GM23338 (cell line): Measurements from ENCODE around the gene NPAT. TPM values are rescaled to one million over a fixed set of nuclear protein-coding genes. Genes with fewer than 3 reads are reported as not detected.

Source experiments
- ATAC-seq: fragments of 200-7000 bp; cut with Tn5 transposase; 3 replicates; pipeline ENCODE4 v1.9.1; 2020
- DNase-seq: peaks from one replicate; pipeline ENCODE4 v3.0.0-alpha.2; 2015; ENCODE audit warnings: low spot score
- H2AFZ ChIP-seq: fragments of 200-600 bp; sonication (generic); 2 replicates; pipeline ENCODE4 v1.8.0; 2016; ENCODE audit warnings: antibody characterized with exemption, mild to moderate bottlenecking, moderate library complexity
- H3F3A ChIP-seq: fragments of 200-600 bp; sonication (generic); replicated peaks from 2 replicates; pipeline ENCODE4 v1.8.0; 2017; ENCODE audit warnings: antibody characterized with exemption, mixed run types, low read depth
- H3K27ac ChIP-seq: fragments of 200-600 bp; sonication (generic); 2 replicates; pipeline ENCODE4 v1.6.1; 2016; ENCODE audit warnings: low read depth
- H3K27me3 ChIP-seq: fragments of 200-600 bp; sonication (generic); 2 replicates; pipeline ENCODE4 v1.8.0; 2016; ENCODE audit warnings: mild to moderate bottlenecking, mixed run types, moderate library complexity; ENCODE audit not compliant: insufficient read depth
- H3K36me3 ChIP-seq: fragments of 200-600 bp; sonication (generic); 2 replicates; pipeline ENCODE4 v1.8.0; 2016; ENCODE audit warnings: mild to moderate bottlenecking; ENCODE audit not compliant: insufficient read depth
- H3K4me1 ChIP-seq: fragments of 200-600 bp; sonication (generic); 2 replicates; pipeline ENCODE4 v1.8.0; 2016; ENCODE audit warnings: mild to moderate bottlenecking, moderate library complexity; ENCODE audit not compliant: insufficient read depth
- H3K4me2 ChIP-seq: fragments of 200-600 bp; sonication (generic); 2 replicates; pipeline ENCODE4 v1.7.1; 2017; ENCODE audit warnings: mixed run types
- H3K4me3 ChIP-seq: fragments of 200-600 bp; sonication (generic); 2 replicates; pipeline ENCODE4 v1.6.1; 2016; ENCODE audit warnings: mixed run types
- H3K79me2 ChIP-seq: fragments of 200-600 bp; sonication (generic); replicated peaks from 2 replicates; pipeline ENCODE4 v1.8.0; 2017; ENCODE audit warnings: mild to moderate bottlenecking; ENCODE audit not compliant: insufficient read depth
- H3K9me2 ChIP-seq: fragments of 200-600 bp; sonication (generic); 2 replicates; pipeline ENCODE4 v1.8.0; 2017; ENCODE audit not compliant: insufficient read depth
- H4K20me1 ChIP-seq: fragments of 200-600 bp; sonication (generic); replicated peaks from 2 replicates; pipeline ENCODE4 v1.8.0; 2017; ENCODE audit warnings: mild to moderate bottlenecking; ENCODE audit not compliant: insufficient read depth
- H3K27ac Mint-ChIP-seq: 2 replicates; pipeline ENCODE4 v1.8.0; 2020; ENCODE audit warnings: inconsistent platforms, mild to moderate bottlenecking, moderate library complexity, mixed read lengths
- H3K27me3 Mint-ChIP-seq: 3 replicates; pipeline ENCODE4 v1.8.0; 2022; ENCODE audit warnings: low read depth, mild to moderate bottlenecking, moderate library complexity, mixed read lengths, inconsistent platforms; ENCODE audit not compliant: insufficient read depth, poor library complexity
- H3K36me3 Mint-ChIP-seq: 3 replicates; pipeline ENCODE4 v1.8.0; 2021; ENCODE audit warnings: low read depth, mild to moderate bottlenecking, inconsistent platforms, moderate library complexity, mixed read lengths
- H3K4me1 Mint-ChIP-seq: 3 replicates; pipeline ENCODE4 v1.8.0; 2020; ENCODE audit warnings: mild to moderate bottlenecking, inconsistent platforms, mixed read lengths
- H3K4me3 Mint-ChIP-seq: 3 replicates; pipeline ENCODE4 v1.8.0; 2021; ENCODE audit warnings: moderate library complexity, mild to moderate bottlenecking, inconsistent platforms, mixed read lengths
- H3K9me3 Mint-ChIP-seq: 3 replicates; pipeline ENCODE4 v1.8.0; 2020; ENCODE audit warnings: moderate library complexity, mild to moderate bottlenecking, inconsistent platforms, mixed read lengths
- CREB1 ChIP-seq: fragments of 250-450 bp; sonication (Bioruptor Pico); IDR thresholded peaks from 2 replicates; pipeline ENCODE4 v1.5.0; 2020; ENCODE audit warnings: low read depth, mild to moderate bottlenecking, moderate library complexity
- CTCF ChIP-seq, 2 experiments: fragments of 200-600 bp in 1 of 2; sonication (generic) in 1 of 2; conservative IDR thresholded peaks; 2 replicates each; pipeline versions ENCODE4 v1.5.1 to v1.6.1; 2016 to 2017; ENCODE audit warnings: antibody characterized with exemption in 2 of 2, low read depth in 2 of 2, mild to moderate bottlenecking in 2 of 2, moderate library complexity in 1 of 2
- ETS1 ChIP-seq: IDR thresholded peaks from 2 replicates; pipeline ENCODE4 v1.6.1; 2016; ENCODE audit warnings: antibody characterized with exemption
- EZH2 ChIP-seq: fragments of 200-600 bp; sonication (generic); IDR thresholded peaks from one replicate; pipeline ENCODE4 v1.8.0; 2017; ENCODE audit warnings: antibody characterized with exemption, mild to moderate bottlenecking, low read depth; ENCODE audit not compliant: unreplicated experiment
- EZH2phosphoT487 ChIP-seq: fragments of 200-600 bp; sonication (generic); IDR thresholded peaks from one replicate; pipeline ENCODE4 v1.8.1; 2018; ENCODE audit warnings: antibody characterized with exemption; ENCODE audit not compliant: unreplicated experiment
- JUNB ChIP-seq: IDR thresholded peaks from one replicate; pipeline ENCODE4 v1.6.1; 2016; ENCODE audit warnings: antibody characterized with exemption; ENCODE audit not compliant: unreplicated experiment
- NANOG ChIP-seq: IDR thresholded peaks from 2 replicates; pipeline ENCODE4 v1.6.1; 2016; ENCODE audit warnings: antibody characterized with exemption, borderline replicate concordance
- POLR2AphosphoS5 ChIP-seq: IDR thresholded peaks from 2 replicates; pipeline ENCODE4 v1.6.1; 2016; ENCODE audit warnings: antibody characterized with exemption, low read depth
- REST ChIP-seq: IDR thresholded peaks from one replicate; pipeline ENCODE4 v1.6.1; 2018; ENCODE audit warnings: antibody characterized with exemption; ENCODE audit not compliant: unreplicated experiment
- STAT1 ChIP-seq: IDR thresholded peaks from one replicate; pipeline ENCODE4 v1.6.1; 2016; ENCODE audit warnings: antibody characterized with exemption; ENCODE audit not compliant: unreplicated experiment
- ZNF114 ChIP-seq: fragments of 250-450 bp; sonication (Bioruptor Pico); IDR thresholded peaks from 2 replicates; pipeline ENCODE4 v1.5.0; 2020; ENCODE audit warnings: mild to moderate bottlenecking, moderate library complexity
- ZNF331 ChIP-seq: fragments of 250-450 bp; sonication (Bioruptor Pico); IDR thresholded peaks from 2 replicates; pipeline ENCODE4 v1.5.0; 2020; ENCODE audit warnings: low read depth, mild to moderate bottlenecking, moderate library complexity
- ZNF462 ChIP-seq: fragments of 250-450 bp; sonication (Bioruptor Pico); IDR thresholded peaks from 2 replicates; pipeline ENCODE4 v1.5.0; 2020; ENCODE audit warnings: mild to moderate bottlenecking, moderate library complexity
- polyA plus RNA-seq: library from polyadenylated mRNA; unstranded; fragments of >200 nt; fragmentation: Nextera tagmentation; extraction: Ambion mirVana; gene quantifications from 2 replicates; pipeline ENCODE4 v1.2.1, GENCODE V29; 2016
- total RNA-seq: library from RNA; depleted of rRNA; stranded (reverse); fragments of >200 nt; shearing (Covaris generic); gene quantifications from 2 replicates; pipeline ENCODE4 v1.2.3, GENCODE V29; 2014

NPAT gene
- total and polyA plus RNA-seq, 2 experiments from 2014 or later = 24.2 to 25.1 TPM

- no peak overlapping the region for H3K4me3 Mint-ChIP-seq
- Histone ChIP-seq H3K27ac (no peak overlapping the region), H4K20me1 (no peaks in the 10 kb centered on the region; the same call in 1 of the 2 replicates), H2AFZ (no peak overlapping the region), H3K36me3 (peaks cover 11% of the 10 kb centered on the region; the same call in 1 of the 2 replicates), H3F3A (no peaks in the 10 kb centered on the region), H3K4me1 (no peaks in the 10 kb centered on the region), H3K4me2 (no peak overlapping the region), H3K79me2 (no peaks in the 10 kb centered on the region), H3K27me3 (no peaks in the 10 kb centered on the region), H3K9me2 (no peaks in the 10 kb centered on the region), H3K4me3 (no peak overlapping the region)
- TF ChIP-seq EZH2 (no peak), ZNF114 (CRISPR knock-in tag) (no peak), POLR2AphosphoS5 (no peak), JUNB (no peak), ZNF331 (CRISPR knock-in tag) (no peak), ETS1 (no peak), ZNF462 (CRISPR knock-in tag) (no peak), NANOG (no peak), CREB1 (CRISPR knock-in tag) (no peak), REST (no peak), EZH2phosphoT487 (no peak), CTCF (conservative IDR thresholded peaks at IDR 0.05; ENCODE audit: low read depth in 2 of 2) (no peak), STAT1 (no peak)
- no peaks in the 10 kb centered on the region for H3K27me3 Mint-ChIP-seq
- H3K36me3 Mint-ChIP-seq = peaks cover 53% of the 10 kb centered on the region
- DNase-seq (no peak), ATAC-seq (no peak)
- no peak overlapping the region for H3K27ac Mint-ChIP-seq
- H3K4me1 Mint-ChIP-seq = no peaks in the 10 kb centered on the region
- no peaks in the 10 kb centered on the region for H3K9me3 Mint-ChIP-seq
Observed at GRCh38 chr11:108235192-108235591, 12.8 kb upstream of the NPAT start.
